NOMO-1 treated with DMSO at 0.1 percent for 48 hours (cell line): Measurements from ENCODE around the gene GNA12.
"Not testable (repeated sequence)": the region's sequence is repeated elsewhere in the genome, so short reads cannot be mapped to it uniquely, and the experiment has no call there.

Source experiments
- DNase-seq: peaks from one replicate; lab custom pipeline; 2025; ENCODE audit not compliant: unreplicated experiment; lab: John Stamatoyannopoulos, UW

Gene GNA12

GRCh38 chr7:2864999-2865670 is 21.0 kb upstream of the GNA12 start:
- DNase-seq, result peak; percentile 44

DNA sequence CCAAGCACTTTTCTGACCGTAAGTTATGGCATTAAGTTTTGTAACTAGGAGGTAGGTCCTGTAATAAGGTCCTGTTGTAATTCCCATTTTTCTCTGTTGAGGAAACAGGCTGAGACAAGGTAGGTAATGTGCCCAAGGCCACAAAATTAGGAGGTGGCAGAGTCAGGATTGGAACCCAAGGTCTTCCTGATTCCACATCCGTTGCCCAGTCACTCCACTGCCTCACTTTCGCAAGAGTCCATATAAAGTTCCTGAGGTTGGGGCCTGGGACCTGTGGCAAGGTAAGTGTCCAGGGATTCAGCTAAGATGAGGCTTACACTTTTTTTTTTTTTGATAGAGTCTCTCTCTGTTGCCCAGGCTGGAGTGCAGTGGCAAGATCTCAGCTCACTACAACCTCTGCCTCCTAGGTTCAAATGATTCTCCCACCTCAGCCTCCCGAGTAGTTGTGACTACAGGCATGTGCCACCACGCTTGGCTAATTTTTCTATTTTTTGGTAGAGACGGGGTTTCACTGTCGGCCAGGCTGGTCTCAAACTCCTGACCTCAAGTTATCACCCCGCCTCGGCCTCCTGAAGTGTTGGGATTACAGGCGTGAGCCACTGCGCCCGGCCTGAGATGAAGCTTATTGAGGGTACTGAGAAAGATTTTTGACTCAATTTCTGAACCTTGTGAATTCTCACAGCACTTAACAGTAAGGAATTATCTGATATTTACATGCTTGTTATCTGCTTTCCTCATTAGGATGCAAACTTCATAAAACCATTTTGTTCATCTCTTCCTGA is 20.3 kb upstream of the GNA12 start:
- DNase-seq, result no peak

DNA sequence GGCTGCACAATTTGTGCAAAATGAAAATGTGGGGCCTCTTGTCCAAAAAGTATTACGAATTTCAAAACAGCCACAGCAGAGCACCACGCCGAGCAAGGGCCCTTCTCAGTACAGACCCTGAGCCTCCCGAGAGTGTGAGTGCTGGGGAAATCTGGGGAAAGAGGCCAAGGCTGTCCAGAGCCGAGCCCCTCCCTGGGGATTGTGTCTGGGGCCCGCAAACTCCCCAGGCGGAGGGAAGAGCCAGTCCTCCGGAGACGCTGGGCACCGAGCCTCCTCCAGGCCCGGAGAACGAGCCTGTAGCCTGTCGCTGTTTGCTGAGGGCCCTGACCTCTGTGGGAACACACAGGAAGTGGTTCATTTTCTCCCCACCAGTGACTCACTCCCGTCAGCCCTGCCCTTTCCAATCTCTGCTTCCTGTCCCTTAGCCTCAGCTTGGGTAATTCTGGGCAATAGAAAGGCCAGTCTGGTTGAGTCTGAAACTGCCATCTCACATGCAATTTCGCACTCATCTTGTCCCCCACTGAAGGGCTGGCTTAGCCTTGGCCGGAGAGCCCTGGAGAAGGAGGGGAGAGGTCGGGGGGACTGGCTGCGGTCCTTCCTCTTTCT is 19.5 kb upstream of the GNA12 start:
- peak; percentile 97 for DNase-seq

GRCh38 chr7:2862831-2863361 is 18.8 kb upstream of the GNA12 start:
- peak; percentile 6 for DNase-seq

DNA sequence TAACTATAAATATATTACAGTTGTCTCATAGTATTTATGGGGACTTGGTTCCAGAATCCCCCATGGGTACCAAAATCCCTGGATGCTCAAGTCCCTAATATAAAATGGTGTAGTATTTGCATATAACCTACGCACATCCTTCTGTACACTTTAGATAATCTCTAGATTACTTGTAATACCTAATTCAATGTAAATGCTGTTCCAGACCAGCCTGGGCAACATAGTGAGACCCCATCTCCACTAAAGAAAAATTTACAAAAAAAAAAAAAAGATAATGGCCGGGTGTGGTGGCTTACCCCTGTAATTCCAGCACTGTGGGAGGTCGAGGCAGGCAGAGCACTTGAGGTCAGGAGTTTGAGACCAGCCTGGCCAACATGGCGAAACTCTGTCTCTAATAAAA is 17.4 kb upstream of the GNA12 start:
- no peak for DNase-seq

GRCh38 chr7:2860627-2861133 is 16.6 kb upstream of the GNA12 start:
- no peak for DNase-seq

DNA sequence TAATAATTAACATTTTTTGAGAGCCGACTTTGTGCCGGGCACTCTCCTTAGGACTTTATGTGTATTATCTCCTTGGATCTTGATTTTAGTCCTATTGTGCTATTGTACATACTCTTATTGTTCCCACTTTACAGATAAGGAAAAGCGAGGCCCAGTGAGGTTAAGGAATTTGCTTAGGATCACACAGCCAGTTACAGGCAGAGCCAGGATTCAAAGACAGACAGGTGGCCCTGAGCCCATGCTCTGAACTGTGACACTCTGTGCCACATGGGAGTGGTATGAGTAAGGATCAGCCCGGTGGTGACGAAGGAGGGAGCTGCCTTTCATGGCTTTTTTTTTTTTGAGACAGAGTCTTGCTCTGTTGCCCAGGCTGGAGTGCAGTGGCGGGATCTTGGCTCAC is 15.8 kb upstream of the GNA12 start:
- DNase-seq, result no peak

DNA sequence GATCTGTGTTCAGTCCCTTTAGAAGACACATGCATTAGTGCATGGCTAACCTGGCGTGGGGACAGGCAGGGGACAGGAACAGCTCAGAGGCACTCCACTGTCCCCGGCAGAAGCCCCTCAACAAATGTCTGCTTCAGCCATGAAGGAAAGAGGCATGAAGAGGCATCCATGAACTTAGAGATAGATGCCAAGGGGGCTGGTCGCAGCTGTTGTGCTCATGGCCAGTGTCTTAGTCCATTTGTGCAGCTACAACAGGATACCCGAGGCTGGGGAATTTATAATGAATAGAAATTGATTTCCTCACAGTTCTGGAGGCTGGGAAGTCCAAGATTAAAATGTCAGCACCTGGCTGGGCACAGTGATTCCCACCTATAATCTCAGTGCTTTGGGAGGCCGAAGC is 14.5 kb upstream of the GNA12 start:
- DNase-seq, result no peak

DNA sequence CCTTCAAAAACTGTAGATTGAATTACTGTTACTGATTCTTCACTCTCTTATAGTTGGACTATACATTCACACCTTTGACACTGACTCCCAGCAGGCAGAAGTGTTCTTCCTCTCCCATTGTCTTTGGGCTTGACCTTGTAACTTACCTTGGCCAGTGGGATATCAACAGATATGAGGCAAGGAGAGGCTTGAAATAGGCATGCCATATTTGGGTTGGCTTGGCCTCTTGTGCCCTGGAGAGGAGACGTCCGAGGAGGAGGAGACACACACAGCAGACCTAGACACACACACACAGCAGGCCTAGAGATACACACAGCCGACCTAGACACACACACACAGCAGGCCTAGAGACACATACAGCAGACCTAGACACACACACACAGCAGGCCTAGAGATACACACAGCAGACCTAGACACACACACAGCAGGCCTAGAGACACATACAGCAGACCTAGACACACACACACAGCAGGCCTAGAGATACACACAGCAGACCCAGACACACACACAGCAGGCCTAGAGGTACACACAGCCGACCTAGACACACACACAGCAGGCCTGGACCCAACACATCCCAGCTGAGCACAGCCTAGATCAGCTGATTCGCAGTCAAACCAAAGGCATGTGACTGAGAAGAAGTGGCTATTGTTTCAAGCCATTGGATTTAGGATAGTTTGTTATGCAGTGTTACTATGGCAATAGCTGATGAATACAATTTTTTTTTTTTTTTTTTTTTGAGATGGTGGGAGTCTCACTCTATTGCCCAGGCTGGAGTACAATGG is 12.5 kb upstream of the GNA12 start:
- DNase-seq, result no peak

- no peak for DNase-seq
Measured at GRCh38 chr7:2855386-2855785, 11.3 kb upstream of the GNA12 start.

DNA sequence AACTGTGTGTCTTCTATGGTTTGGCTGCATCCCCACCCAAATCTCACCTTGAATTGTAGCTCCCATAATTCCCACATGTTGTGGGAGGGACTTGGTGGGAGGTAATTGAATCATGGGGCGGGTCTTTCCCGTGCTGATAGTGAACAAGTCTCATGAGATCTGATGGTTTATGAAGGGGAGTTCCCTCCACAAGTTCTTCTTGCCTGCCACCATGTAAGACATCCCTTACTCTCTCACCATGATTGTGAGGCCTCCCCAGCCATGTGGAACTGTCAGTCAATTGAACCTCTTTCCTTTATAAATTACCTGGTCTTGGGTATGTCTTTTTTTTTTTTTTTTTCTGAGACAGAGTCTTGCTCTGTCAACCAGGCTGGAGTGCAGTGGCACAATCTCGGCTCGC is 9.4 kb upstream of the GNA12 start:
- not testable (repeated sequence) for DNase-seq

DNA sequence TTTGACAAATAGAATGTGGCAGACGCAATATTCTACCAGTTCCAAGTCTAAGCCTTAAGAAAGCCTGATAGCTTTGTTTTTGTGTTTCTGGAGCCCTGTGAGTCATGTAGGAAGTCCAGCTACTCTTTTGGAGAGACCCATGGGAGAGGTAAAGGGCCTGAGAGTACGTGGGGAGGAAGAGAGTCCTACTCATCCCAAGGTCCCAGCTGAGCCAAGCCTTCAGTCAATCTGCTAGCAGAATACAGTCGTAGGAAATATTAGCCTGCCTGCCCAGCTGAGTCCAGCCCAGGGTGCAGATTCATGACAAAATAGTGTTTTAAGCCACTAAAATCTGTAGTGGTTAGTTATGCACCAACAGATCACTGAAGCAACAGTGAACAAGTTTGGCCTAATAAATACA is 9.0 kb upstream of the GNA12 start:
- no peak for DNase-seq

DNA sequence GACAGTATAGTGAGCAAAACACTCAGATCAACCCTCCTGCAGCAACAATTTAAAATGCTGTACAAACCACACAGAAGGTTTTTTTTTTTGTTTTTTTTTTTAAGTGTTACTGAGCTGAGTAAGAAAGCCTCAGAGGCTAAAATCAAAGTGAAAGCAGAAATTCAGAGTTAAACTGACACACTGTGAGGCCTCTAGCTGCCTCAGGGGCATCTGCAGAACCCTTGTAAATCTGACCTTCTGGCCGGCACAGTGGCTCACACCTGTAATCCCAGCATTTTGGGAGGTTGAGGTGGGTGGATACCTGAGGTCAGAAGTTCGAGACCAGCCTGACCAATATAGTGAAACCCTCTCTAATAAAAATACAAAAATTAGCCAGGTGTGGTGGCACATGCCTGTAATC is 7.4 kb upstream of the GNA12 start:
- no peak for DNase-seq

GRCh38 chr7:2849941-2850766 is 6.0 kb upstream of the GNA12 start:
- no peak for DNase-seq

DNA sequence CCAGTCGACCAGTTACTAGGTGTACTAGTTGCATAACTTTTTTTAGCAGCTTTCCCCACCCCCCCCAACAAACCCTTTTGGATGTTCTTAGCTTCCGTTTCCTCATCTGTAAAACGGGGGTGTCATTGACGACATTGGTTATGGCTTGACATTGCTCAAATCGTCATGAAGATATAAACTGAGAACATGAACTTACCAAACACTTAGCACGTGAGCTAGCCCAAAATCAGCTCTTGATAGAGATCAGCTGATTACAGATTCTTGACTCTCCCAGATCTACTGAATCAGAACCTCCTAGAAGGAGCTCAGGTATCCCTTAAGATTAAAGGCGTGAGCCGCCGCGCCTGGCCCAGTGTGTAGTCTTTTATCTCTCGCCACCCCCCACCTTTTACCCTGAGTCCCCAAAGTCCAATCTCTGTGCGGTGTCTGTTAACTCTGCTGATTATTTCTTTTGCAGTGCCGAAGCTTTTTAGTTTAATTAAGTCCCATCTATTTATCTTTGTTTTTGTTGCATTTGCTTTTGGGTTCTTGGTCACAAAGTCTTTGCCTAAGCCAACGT is 1.0 kb upstream of the GNA12 start:
- no peak for DNase-seq

- DNase-seq, result peak; percentile 3
Measured at GRCh38 chr7:2843711-2844152, 376 bp downstream of the GNA12 start.

DNA sequence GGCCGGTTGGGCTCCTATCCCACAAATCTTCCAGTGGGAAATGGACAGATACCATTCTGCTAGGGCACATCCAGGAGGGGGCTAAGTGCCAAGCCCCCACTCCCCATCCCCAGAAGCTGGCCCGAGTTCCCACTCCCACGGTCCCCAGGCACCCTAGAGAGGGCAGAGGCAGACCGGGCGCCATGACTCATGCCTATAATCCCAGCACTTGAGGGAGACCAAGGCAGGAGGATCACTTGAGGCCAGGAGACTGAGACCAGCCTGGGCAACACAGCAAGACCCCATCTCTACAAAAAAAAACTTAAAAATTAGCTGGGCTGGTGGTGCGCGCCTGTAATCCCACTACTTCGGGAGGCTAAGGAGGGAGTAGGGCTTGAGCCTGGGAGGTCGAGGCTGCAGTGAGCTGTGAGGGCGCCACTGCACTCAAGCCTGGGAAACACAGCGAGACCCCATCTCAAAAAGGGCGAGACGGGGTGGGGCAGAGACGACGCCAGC is 870 bp downstream of the GNA12 start:
- DNase-seq, result no peak

- DNase-seq, result no peak
Measured at GRCh38 chr7:2841907-2842306, 2.2 kb downstream of the GNA12 start.

GRCh38 chr7:2840458-2840857 is 3.6 kb downstream of the GNA12 start:
- DNase-seq, result no peak
